Gastroesophageal sphincter (tissue), 3 donors: ENCODE results near the gene TMSB4X.

Experiments
- EP300 ChIP-seq: sonication (generic); formaldehyde crosslinking; IDR thresholded peaks from one replicate; pipeline ENCODE4 v1.6.1; 2017; ENCODE audit warnings: antibody characterized with exemption, mild to moderate bottlenecking
- POLR2A ChIP-seq, 2 donors: fragments of 450-650 bp; IDR thresholded peaks; one replicate each; pipeline ENCODE4 v1.6.1; 2017; ENCODE audit warnings: antibody characterized with exemption in 2 of 2, mild to moderate bottlenecking in 2 of 2, moderate library complexity in 1 of 2
- TF ChIP-seq, protein P1 (sequence below), 4 experiments: fragments of 200-600 bp in 2 of 4; fragments of 450-650 bp in 2 of 4; sonication (generic) in 1 of 4; IDR thresholded peaks; one replicate each; pipeline ENCODE4 v1.5.1; 2017 to 2019; ENCODE audit warnings: antibody characterized with exemption in 4 of 4, mild to moderate bottlenecking in 2 of 4, moderate library complexity in 2 of 4

DNA sequence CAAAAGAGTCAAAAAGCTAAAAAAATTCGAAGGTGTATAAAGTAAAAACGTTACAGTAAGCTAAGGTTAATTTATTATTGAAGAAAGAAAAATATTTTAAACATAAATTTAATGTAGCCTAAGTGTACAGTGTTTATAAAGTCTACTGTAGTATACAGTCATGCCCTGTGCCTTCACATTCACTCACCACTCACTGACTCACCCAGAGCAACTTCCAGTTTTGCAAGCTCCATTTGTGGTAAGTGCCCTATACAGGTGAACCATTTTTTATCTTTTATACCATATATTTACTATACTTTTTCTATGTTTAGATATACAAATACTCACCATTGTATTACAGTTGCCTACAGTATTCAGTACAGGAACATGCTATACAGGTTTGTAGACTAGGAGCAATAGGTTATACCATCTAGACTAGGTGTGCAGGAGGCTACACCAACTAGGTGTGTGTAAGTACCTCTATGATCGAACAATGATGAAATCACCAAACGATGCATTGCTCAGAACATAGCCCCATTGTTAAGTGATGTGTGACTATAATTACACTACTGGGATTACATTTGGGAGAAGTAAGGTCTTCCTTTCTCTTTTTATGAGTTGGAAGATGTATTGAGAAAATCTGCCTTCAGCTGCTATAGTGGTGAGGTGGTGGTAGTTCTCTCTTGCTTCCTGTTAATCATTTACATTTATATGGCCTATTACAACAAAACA, 27.2 kb downstream of the TMSB4X start:
- TF ChIP-seq, protein P1, sequence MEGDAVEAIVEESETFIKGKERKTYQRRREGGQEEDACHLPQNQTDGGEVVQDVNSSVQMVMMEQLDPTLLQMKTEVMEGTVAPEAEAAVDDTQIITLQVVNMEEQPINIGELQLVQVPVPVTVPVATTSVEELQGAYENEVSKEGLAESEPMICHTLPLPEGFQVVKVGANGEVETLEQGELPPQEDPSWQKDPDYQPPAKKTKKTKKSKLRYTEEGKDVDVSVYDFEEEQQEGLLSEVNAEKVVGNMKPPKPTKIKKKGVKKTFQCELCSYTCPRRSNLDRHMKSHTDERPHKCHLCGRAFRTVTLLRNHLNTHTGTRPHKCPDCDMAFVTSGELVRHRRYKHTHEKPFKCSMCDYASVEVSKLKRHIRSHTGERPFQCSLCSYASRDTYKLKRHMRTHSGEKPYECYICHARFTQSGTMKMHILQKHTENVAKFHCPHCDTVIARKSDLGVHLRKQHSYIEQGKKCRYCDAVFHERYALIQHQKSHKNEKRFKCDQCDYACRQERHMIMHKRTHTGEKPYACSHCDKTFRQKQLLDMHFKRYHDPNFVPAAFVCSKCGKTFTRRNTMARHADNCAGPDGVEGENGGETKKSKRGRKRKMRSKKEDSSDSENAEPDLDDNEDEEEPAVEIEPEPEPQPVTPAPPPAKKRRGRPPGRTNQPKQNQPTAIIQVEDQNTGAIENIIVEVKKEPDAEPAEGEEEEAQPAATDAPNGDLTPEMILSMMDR (IDR thresholded peaks at IDR 0.05): no peak
- TF ChIP-seq POLR2A (IDR thresholded peaks at IDR 0.05) (no peak), EP300 (no peak)
